ENCODE measurements around the gene BACH2.
"Not testable (repeated sequence)": the region's sequence is repeated elsewhere in the genome, so short reads cannot be mapped to it uniquely, and the experiment has no call there.

BACH2 gene

DNA sequence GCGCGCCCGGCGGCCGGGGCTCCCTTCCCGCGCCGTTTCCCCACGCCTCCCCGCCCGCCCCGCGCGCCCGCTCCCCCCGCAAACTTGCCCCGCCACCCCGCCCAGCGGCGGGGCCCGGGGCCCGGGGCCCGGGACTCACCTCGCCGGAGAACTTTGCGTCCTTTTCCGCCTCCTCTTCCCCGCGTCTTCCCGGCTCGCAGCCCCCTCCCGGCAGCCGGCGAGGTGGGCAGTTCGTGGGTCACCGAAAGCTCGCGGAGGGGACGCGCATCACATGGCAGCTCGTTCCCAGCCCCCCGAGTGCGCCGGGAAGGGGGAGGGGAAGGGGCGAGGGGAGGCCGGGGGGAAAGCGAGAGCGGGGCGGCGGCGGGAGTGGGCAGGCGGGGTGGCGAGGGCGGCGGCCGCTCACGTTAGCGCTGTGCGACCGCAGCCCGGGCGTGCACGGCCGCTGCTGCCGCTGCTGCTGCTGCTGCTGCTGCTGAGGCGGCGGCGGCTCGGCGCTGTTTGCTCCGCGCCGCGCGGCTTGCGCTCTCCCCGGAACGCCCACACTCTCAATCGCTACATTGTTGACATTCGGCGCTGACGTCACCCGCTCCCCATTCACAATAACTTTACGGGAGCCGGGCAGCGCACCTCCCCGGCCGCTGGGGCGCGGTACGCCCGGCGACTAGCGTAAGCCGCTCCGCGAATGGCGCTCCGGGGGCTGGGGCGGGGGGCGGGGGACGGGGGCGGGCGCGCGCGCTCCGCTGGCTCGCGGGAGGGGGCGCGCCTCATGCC is at the start of gene BACH2:
Gene BACH2 (minus strand): TSS at position 503 of the 774 bp plus-strand sequence. CDS start 287,999 bp downstream, outside the sequence.
- DNase-seq = peak; percentile 92 to 94

DNA sequence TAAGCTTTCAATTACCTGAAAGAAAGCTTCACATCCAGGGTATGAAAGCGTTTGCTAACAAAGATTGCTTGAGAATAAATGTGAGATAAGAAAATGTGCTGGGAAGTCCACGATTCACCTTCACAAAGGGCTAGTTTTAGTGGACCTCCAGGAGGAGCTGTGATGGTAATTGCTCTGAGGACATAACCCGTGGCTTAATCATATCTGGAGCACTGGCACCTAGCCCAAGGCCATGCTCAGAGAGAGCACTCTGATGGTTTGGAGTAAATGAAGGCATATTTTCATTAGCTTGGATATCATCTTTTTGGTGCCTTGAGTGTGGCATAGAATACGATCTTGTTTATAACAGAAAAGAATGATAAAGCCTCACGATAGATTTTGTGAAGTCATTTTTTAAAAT is 46.9 kb upstream of the BACH2 start:
- no peak for DNase-seq

DNA sequence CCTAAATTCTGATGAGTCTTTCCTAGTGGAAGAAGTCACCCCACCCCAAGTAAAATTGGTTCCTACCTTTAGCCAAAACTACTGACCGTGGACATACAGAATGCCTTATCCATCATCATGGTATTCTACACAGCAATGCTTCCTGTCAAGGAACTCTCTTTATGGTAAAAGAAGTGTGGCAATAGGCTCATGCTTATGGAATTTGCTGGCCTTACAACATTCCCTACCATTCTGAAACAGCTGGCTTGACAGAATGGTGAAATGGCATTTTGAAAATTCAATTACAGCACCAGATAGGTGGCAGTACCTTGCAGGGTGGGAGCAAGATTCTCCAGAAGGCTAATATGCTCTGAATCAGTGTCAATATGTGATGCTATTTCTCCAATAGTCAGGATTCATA is 41.8 kb upstream of the BACH2 start:
- DNase-seq = no peak

DNA sequence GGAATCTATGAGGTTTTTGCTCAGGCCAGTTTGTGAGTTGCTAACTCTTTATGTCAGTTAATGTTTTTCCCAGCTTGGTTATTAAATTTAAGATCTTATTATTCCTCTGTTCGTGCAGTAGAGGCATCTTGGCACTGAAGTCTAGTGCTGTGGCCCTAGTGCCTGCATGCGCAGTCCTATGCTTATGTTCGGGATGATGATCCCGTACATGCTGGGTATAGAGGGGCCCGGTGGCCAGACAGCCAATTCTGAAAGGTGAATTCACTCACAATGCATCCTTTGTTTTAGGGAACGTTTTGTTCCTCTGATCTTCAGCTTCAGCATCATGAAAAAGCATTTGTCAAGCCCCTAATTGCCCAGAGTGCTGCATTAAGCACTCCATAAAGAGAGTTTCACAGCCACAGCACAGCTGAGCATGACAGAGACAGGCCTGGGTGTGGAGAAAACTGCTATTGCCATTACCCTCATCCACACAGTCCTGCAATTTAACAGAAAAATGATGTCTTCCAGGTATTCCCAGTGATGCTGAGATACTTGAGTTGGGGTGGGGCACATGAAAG is 39.8 kb upstream of the BACH2 start:
- DNase-seq = no peak

DNA sequence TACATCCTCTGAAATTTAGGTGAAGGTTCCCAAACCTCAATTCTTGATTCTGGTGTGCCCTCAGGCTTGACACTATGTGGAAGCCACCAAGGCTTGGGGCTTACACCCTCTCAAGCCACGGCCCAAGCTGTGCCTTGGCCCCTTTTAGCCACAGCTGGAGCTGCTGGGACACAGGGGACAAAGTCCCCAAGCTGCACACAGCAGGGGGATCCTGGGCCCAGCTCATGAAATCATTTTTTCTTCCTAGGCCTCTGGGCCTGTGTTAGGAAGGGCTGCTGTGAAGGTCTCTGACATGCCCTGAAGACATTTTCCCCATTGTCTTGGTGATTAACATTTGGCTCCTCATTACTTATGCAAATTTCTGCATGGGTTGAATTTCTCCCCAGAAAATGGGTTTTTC is 37.3 kb upstream of the BACH2 start:
- DNase-seq = no peak

DNA sequence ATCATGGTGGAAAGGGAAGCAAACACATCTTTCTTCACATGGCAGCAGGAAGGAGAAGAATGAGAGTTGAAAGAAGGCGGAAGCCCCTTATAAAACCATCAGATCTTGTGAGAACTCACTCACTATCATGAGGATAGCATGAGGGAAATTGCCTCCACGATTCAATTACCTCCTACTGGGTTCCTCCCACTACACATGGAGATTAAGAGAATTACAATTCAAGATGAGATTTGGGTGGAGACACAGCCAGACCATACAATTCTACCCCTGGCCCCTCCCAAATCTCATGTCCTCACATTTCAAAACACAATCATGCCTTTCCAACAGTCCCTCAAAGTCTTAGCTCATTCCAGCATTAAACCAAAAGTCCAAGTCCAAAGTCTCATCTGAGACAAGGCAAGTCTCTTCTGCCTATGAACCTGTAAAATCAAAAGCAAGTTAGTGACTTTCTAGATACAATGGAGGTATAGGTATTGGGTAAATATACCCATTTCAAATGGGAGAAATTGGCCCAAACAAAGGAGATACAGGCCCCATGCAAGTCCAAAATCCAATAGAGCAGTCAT is 36.4 kb upstream of the BACH2 start:
- not testable (repeated sequence) for DNase-seq

DNA sequence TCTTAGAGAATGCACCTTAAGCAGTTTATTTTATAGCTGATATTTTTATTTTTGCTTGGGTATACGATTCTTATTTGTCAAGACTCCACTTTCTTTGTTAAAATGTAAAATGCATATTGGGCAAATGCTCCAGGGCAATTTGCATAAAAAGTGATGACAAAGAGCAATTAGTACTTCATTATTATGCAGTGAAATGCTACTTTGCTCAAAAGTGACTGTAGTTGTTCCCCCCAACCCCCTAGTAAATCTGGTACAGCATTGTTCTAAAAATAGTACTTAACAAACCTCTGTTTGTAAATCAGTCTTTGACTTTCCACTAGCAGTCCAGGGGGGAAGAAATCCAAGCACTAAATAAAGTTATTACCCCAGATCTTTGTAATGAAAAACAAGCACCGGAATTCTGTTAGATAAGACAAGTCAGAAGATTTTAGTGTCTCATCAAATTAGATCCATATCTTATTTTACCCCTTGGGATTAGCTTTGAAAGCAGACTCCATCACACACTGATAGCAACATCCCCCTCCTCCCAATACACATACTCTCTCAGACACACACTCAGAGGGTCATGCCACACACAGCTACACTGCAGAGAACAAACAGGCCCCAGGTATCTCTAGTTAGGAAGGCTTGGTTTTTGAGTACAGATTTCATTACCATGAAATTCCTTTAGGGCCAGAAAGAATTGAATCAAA is 32.9 kb upstream of the BACH2 start:
- DNase-seq = no peak

DNA sequence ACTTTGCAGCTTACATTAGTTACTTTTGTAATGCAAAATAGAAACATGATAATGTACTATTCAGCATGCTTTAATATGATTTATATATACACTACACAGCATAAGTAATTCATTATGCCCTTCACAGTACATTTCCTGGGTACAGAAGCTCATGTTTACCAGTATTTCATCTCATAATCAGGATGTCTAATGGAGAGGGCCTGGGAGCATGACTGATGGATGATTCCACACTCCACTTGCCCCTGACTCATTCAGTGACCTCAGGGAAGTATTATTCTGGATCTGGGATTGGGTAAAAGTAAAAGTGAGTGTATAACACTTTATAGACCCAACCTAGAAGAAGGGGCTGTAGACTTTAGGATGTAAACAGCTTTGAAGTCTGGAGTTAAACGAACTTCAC is 31.4 kb upstream of the BACH2 start:
- DNase-seq = no peak

DNA sequence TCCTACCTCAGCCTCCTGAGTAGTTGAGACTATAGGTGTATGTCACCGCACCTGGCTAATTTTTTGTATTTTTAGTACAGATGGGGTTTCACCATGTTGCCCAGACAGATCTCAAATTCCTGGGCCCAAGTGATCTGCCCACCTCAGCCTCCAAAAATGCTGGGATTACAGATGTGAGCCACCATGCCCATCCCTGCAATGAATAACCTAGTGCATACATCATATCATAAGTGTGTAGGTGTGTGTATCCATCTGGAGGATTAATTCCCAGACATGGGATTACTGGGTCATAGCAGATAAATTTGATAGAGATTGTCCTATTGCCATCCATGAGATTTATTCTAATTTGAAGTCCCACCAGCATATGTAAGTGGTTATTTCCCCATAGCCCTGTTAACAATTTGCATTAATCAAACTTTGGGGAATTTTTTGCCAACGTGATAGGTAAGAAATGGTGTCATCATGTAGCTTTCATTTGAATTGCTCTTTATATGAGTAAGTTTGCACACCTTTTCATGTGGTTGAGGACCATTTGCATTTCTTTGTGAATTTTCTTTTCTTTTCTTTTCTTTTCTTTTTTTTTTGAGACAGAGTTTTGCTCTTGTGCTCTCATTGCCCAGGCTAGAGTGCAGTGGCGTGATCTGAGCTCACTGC is 29.9 kb upstream of the BACH2 start:
- DNase-seq = no peak

DNA sequence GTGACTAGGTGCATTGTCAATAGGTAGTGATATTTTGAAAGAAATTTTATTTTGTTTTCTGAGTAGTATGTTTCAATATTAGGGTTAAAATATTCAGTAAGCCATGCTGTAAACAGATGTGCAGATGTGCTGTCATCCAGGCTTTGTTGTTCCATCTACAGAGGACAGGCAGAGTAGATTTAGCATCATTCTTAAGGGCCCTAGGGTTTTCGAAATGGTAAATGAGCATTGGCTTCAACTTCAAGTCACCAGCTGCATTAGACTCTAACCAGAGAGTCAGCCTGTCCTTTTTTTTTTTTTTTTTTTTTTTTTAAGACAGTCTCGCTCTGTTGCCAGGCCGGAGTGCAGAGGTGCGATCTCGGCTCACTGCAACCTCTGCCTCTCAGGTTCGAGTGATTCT is 27.1 kb upstream of the BACH2 start:
- no peak for DNase-seq

DNA sequence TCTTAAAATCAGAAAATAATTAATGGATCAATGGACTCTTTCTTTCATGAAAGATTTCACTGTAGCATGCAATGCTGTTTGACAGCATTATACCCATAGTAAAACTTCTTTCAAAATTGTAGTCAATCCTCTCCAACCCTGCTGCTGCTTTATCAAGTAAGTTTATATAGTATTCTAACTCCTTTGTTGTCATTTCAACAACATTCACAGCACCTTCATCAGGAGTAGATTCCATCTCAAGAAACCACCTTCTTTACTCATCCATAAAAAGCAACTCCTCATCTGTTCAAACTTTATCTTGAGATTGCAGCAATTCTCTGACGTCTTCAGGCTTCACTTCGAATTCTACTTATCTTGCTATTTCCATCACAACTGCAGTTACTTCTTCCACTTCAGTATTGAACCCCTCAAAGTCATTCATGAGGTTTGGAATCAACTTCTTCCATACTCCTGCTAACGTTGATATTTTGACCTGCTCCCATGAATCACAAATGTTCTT is 26.4 kb upstream of the BACH2 start:
- DNase-seq = no peak

DNA sequence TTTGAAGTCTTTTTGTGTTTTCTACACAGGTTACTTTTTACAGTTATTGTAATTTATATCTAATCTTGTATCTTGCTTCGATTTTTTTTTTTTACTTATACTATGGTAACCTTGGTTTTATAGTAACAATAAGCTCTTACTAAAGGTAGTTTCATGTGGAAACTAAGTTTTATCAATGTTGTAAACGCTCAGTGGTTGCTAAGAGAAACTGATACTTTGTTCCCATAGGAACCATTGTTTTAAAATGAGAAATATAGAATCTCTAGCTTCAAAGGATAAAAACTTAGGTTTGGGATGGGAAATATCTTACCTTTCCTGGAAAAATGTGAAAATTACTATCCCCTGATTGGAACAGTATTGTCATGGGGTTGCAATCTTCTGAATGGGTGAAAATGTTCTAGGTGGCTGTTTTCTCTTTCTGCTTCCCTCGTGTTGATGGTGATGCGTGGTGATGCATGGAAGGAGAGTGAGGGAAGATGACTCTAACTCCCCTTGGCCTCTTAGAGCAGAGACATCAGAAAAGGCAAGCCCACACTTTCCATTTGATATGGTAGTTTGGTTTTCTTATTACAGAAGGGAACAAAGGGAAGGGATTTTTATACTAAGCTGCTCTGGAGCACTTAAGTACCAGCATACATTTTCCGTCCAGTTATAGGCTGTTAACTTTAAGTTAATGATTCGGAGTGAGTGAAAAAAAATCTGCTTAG is 23.5 kb upstream of the BACH2 start:
- DNase-seq = no peak

DNA sequence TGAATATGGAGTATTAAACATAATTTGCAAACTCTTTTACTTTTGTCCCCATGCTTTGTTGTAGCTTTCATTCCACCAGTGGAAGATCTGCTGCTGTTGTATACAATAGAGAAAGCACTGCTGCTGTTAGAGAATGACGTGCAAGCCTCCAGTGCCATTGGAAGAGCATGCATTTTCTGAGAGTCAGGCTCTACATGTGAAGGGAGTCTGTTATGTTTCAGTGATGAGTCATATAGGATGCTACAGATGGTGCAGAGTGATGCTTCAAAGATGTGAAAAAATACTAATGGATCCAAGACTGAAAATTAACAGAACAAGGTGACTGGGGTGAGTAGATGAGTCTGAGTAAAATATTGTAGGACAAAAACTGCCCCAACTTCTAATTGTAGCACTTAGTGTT is 22.4 kb upstream of the BACH2 start:
- DNase-seq = no peak

DNA sequence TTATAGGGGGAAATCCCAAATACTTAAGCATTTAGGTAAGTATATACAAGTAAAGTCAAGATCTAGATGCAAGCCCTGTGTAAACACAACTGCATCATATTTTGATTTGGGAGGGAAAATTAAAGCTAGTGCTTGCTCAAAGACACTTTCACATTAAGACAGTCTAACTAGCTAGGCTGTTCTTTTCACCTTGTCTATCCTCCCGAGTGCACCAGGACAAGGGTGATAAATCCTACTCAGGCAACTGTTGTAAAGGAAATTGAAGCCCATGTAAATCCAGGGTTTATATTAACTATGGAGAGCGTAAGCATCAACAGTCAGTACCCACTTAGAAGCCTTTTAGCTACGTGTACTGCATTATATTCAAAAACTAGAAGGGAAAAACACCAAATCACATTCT is 19.3 kb upstream of the BACH2 start:
- no peak for DNase-seq

DNA sequence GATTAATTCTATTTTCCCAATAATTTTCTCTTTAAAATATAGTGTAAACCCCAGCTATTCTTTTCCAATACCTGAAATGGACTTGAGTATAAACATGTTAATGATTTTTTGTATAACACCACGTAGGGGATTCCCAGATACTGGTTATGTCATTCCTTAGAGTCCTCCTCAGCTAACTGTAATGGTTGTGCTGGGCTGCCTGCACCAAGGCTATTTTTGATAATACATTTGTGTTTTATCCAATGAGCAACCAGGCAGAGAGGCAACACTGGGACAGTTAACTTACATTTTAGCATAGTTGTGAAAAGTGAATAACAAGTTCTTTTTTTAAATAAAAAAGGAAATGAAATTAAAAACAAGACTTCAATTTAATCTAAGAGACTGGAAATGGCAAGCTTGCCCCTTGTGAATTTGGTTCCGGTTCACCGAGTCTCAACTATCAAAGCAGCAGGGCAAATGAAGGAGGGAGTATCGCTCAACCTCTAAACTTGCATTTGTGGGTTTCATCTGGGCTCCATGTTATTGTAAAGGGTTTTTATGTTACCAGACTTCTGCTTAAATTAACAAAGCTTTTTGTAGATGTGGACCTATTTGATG is 18.8 kb upstream of the BACH2 start:
- peak in 1 of 2 donors; percentile 52 for DNase-seq

DNA sequence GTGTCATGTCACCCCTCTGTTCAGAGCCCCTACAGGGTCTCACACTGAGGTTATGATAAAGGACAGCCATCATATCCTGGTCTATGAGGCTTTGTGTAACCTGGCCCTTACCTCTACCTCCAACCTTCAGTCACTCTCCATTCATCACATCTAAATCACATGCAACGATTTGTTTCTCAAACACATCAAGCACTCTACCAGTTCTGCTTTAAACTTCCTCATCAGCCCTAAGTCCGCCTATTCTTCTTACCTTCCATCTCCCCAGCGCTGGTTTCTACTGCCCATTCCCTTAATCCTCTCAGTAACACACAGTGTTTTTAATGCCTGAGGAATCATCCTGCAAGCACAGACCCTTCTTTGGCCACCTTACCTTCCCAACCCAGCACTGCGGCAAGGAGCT is 17.9 kb upstream of the BACH2 start:
- no peak for DNase-seq

DNA sequence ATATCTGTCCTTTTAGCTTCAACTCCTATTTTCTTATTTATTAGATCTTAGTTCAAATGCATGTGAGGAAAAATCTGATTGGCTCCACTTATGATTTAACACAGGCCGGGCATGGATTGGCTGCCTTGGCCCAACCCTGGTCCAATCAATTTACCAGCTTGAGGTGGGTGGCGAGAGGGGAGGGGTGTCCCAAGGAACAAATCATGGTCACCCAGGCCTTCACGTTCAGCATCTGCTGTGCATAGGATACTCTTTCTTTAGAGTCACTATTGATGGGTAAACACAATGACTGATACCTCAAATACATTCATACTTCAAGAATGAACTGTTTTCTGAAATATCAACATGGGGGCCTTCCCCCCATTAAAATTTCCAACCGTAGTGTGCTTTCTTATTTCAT is 14.9 kb upstream of the BACH2 start:
- no peak for DNase-seq

DNA sequence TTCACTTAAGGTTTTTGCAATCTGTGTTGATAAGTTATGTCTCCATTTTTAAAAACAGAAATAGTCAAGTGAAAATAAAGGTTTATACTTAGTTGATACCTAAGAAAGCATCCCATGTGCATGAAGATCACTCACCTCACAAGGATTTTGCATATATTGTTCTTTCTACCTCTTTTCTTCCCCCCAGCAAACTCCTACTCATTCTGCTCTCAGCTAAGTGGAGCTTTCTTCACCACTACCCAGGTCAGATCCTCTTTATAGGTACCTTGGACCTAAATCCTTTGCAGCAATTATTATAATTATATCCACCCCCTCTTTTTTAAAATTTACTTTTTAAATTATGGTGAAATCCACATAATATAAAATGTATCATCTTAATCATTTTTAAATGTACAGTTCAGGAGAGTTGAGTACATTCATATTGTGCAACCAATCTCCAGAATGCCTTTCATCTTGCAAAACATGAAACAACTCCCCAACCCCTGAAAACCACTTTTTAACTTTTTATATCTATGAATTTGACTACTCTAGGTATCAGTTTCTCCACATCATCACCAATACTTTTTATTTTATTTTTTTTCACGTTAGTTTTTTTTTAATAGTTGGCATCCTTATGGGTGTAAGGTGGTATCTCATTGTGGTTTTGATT is 9.3 kb upstream of the BACH2 start:
- no peak for DNase-seq

DNA sequence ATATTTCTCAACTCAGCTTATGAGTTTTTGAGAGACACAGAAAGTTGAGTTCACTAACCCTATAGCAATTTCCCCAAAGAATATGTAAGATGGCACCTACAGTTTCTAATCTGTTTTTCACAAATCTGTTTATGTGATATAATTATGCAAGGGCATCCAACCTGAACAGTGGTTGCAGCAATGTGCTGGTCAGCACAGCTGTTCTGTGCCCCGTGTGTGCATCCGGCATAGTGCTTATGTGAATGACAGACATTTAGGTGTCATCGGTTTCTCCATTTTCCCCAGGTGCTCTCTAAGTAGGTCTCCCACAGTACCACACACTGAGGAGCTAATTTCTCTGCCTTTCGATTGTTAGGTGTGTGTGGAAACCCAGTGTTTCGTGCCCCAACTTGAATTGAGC is 7.7 kb upstream of the BACH2 start:
- DNase-seq = peak in 1 of 2 donors; percentile 56

DNA sequence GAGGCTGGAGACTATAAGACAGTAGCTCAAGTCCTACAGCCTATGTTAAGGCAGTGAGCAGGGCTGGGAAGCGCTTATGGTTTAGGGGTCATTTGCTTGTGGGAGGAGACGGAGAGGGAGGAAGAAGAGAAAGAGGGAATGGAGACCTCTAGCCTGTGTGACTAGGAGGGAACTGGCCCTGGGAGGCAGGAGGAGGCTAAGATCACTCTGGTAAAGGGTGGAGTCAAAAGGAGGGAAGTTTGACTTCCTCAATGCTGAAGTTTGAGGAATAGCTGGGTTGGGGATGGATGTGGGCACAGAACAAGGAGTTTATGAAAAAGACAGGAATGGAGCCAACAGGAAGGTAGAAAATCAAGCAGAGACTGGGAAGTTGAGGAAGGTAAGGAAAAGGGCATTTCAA is 6.4 kb upstream of the BACH2 start:
- no peak for DNase-seq

DNA sequence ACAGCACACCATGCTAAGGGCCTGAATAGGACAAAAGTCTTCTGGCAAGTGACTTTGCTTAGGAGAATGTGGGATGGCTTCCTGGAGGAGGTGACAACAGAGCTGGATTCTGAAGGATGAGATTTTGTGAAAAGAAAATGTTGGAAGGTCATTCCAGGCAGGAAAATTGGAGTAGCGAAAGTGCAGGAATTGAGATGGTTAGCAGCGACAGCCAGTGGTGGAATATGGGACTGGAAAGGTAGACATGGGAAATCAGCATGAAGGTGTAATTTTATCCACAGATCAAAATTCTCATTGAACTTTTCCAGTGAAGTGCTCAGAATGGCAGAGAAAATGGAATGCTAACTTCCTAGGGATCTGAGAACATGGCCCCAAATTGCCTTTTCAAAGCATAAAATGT is 5.7 kb upstream of the BACH2 start:
- DNase-seq = no peak

DNA sequence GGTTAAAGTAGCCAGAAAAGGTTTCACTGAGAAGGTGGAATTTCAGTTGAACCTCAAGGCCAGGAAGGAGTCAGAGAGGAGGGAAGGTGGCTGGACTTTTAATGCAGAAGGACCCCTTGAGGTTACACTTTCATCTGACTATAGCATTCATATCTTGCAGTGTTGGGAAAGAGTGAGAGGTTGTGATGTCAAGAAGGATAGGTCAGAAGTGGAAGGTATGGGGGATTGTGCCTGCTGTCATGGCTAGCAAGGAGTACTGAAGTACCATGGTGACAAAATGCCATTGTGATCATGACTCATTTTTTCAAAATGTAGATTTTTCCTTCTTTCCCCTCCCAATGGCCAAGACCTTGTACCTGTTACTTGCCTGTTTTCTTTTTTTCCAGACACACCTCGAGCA is 5.2 kb upstream of the BACH2 start:
- DNase-seq = no peak
